HFFc6 (cell line): ENCODE measurements around the gene DPP6. TPM values are rescaled to one million over a fixed set of nuclear protein-coding genes. Genes with fewer than 3 reads are reported as not detected.

ENCODE experiments used
- DNase-seq: peaks from one replicate; pipeline ENCODE4 v3.0.0-alpha.2; 2018
- H3K27ac Mint-ChIP-seq: 2 replicates; pipeline ENCODE4 v1.8.0; 2020; ENCODE audit warnings: mild to moderate bottlenecking, mixed read lengths
- H3K27me3 Mint-ChIP-seq: 2 replicates; pipeline ENCODE4 v1.8.0; 2021; ENCODE audit warnings: mild to moderate bottlenecking, moderate library complexity, mixed read lengths; ENCODE audit not compliant: insufficient read depth
- H3K36me3 Mint-ChIP-seq: 2 replicates; pipeline ENCODE4 v1.8.0; 2021; ENCODE audit warnings: low read depth, mixed read lengths
- H3K4me1 Mint-ChIP-seq: 2 replicates; pipeline ENCODE4 v1.8.0; 2020; ENCODE audit warnings: low read depth, mixed read lengths
- H3K4me3 Mint-ChIP-seq: 2 replicates; pipeline ENCODE4 v1.8.0; 2020; ENCODE audit warnings: mild to moderate bottlenecking, moderate library complexity, mixed read lengths
- H3K9me3 Mint-ChIP-seq: 2 replicates; pipeline ENCODE4 v1.8.0; 2020; ENCODE audit warnings: mild to moderate bottlenecking, mixed read lengths
- CTCF ChIP-seq: fragments of 200-600 bp; sonication (generic); IDR thresholded peaks from 2 replicates; pipeline ENCODE4 v1.5.0; 2021; ENCODE audit warnings: antibody characterized with exemption, mild to moderate bottlenecking
- total RNA-seq, 6 experiments: library from RNA; stranded (reverse); fragmentation: NEBNext Ultra II Directional; extraction: Animal tissue kit (Norgen Biotek cat#: 25700); gene quantifications; 2 replicates in 1 of 6; 3 replicates in 5 of 6; pipeline ENCODE4 v1.2.3, GENCODE V29; 2021

The DPP6 gene
- total RNA-seq, 6 experiments from 2014 or later: not detected

GRCh38 chr7:154906201-154906600, 854.0 kb downstream of the DPP6 start:
- H3K4me3 Mint-ChIP-seq: no peak overlapping the region
- DNase-seq: no peak
- no peak for TF ChIP-seq CTCF
- H3K36me3 Mint-ChIP-seq: peaks cover 2% of the 10 kb centered on the region; the same call in 1 of the 2 replicates
- H3K27ac Mint-ChIP-seq: no peak overlapping the region
- peaks cover 18% of the 10 kb centered on the region for H3K27me3 Mint-ChIP-seq
- H3K4me1 Mint-ChIP-seq: no peaks in the 10 kb centered on the region
- H3K9me3 Mint-ChIP-seq: peaks cover 6% of the 10 kb centered on the region

- Mint-ChIP-seq H3K4me1 (no peaks in the 10 kb centered on the region), H3K27me3 (peaks cover 18% of the 10 kb centered on the region), H3K9me3 (peaks cover 10% of the 10 kb centered on the region), H3K36me3 (peaks cover 6% of the 10 kb centered on the region; the same call in 1 of the 2 replicates), H3K27ac (no peak overlapping the region), H3K4me3 (no peak overlapping the region)
- TF ChIP-seq CTCF: no peak
- no peak for DNase-seq
Measured at GRCh38 chr7:154906736-154907355, 854.6 kb downstream of the DPP6 start.

GRCh38 chr7:154907651-154908620, 855.7 kb downstream of the DPP6 start:
- no peak for DNase-seq
- no peak for TF ChIP-seq CTCF
- Mint-ChIP-seq H3K27me3 (peaks cover 21% of the 10 kb centered on the region), H3K27ac (no peak overlapping the region), H3K9me3 (peaks cover 10% of the 10 kb centered on the region), H3K4me3 (no peak overlapping the region), H3K36me3 (peaks cover 6% of the 10 kb centered on the region; the same call in 1 of the 2 replicates), H3K4me1 (no peaks in the 10 kb centered on the region)

GRCh38 chr7:154909241-154910105, 857.3 kb downstream of the DPP6 start:
- Mint-ChIP-seq H3K27ac (no peak overlapping the region), H3K4me1 (peaks cover 6% of the 10 kb centered on the region; the same call in 1 of the 2 replicates), H3K27me3 (peaks cover 21% of the 10 kb centered on the region), H3K4me3 (no peak overlapping the region), H3K36me3 (peaks cover 6% of the 10 kb centered on the region; the same call in 1 of the 2 replicates), H3K9me3 (peaks cover 10% of the 10 kb centered on the region)
- no peak for DNase-seq
- no peak for TF ChIP-seq CTCF

GRCh38 chr7:154910125-154910524, 857.9 kb downstream of the DPP6 start:
- TF ChIP-seq CTCF: no peak
- Mint-ChIP-seq H3K9me3 (peaks cover 10% of the 10 kb centered on the region), H3K27ac (no peak overlapping the region), H3K4me1 (peaks cover 6% of the 10 kb centered on the region; the same call in 1 of the 2 replicates), H3K36me3 (peaks cover 6% of the 10 kb centered on the region; the same call in 1 of the 2 replicates), H3K4me3 (no peak overlapping the region), H3K27me3 (peaks cover 19% of the 10 kb centered on the region)
- DNase-seq: no peak
